Fibroblast of skin of left quadriceps (primary cell): ENCODE measurements around the gene SREBF2.
"Not testable (repeated sequence)": the region's sequence is repeated elsewhere in the genome, so short reads cannot be mapped to it uniquely, and the experiment has no call there.

ENCODE experiments used
- DNase-seq, 2 experiments: peaks; one replicate each; pipeline ENCODE4 v3.0.0-alpha.2; 2013; ENCODE audit warnings: low read depth in 2 of 2

SREBF2 gene

GRCh38 chr22:41842996-41843970 is 10.4 kb downstream of the SREBF2 start:
- no peak for DNase-seq

GRCh38 chr22:41844036-41844435 is 11.1 kb downstream of the SREBF2 start:
- DNase-seq = no peak

DNA sequence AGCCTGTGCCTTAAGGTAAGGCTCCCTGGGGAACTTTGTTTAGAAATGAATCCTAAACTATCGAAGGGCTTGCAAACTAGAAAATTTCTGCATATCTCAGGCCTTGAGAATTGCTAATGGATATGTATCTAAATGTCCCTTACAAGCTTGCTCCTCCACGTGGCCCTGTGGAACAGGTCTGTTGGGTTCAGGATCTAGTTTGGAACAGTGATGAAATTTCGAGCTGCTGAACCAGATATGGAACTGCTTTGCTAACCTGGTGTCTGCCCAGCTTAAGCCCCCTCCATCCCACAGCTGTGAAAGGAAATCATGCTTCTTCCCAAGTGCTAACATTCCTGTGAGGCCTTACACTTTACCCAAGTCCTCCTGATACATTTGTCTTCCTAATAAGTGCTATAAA is 11.6 kb downstream of the SREBF2 start:
- DNase-seq = no peak

DNA sequence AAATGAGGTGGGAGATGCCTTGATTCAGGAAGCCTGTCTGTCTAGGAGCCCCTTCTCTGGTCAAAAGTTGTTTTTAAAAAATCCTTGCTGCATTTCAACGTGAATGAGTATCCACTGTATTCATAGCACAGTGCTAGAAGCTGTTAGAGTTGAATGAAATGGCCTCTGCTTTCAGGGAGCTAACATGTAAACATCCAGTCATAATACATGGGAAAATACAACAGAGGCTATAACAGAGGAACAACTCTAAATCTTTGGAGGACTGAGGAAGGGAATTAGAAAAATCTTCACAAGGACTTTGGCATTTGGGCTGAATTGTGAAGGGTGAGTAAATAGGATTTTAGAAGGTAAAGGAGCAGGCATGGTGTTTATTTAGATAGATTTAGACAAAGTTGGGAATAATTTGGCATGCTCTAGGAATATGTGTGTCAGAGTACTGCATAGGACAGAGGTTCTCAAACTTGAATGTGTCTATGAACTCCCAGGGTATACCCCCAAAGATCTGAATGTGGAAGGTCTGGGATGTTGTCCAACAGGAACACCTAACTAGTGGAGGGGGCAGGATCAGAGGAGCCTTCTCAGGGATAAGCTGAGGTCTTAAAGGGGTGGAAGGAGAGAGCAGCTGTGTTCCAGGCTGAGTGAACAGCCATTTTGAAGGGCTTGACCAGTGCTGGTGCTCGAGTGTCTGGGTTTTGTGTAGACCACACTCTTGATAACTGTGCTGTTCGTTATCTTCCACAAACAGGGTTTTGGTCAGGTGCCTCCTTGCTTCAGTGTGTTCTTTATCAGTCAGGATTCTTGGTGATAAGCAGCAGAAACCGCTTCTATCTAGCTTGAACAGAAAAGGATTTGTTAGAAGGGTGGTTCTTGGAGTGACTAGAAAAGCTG is 12.7 kb downstream of the SREBF2 start:
- DNase-seq = no peak

DNA sequence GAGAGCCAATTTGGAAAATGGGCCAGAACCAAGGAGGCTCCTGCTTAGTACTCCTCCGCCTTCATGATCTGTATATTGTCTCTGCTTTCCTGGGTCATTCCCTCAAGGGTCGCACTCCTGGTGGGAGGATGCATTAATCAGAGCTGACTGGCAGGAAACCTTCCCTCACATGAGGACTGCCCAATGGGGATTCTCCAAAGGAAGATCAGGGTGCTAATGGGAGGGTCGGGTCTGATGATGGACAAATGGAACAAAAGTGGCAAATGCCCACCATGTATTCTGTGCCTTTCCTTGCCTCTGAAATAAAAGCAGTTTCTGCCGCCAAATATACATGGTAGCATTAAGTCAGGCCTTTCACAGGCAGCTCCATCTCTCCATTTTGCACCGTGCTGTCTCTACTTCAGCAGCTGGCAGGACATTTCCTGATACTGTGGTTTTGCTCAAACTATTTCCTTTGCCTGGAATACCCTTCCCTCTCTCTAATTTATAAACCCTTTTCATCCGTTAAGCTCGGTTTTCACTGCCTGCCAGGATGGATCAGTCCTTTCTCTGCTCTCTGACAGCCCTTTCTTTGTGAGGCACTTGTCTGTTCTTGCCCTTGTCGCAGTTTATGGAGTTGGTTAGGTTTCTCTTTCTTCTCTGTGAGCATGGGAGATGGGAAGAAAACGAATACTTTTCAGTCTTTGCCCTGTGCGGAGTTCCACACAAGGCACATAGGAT is 13.5 kb downstream of the SREBF2 start:
- DNase-seq = no peak

GRCh38 chr22:41847300-41847699 is 14.4 kb downstream of the SREBF2 start:
- no peak for DNase-seq

DNA sequence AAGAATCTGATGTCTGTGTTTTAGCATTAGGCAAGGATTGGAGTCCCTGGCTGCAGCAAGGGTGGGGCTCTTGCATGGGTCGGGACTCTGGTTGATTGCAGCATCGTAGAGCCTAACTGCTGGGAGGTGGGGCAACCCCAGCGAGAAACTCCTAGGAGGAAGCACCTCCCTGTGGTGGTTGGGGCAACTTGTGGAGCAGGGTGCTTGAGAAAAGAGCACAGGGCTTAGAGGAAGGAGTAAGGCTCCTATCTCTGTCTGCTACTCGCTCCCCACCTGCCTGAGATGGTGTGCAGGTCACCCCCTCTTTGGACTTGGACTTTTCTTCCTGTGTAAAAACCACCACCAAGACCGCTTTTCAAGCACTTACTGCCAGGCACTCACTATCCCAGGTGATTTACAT is 15.6 kb downstream of the SREBF2 start:
- DNase-seq = no peak

DNA sequence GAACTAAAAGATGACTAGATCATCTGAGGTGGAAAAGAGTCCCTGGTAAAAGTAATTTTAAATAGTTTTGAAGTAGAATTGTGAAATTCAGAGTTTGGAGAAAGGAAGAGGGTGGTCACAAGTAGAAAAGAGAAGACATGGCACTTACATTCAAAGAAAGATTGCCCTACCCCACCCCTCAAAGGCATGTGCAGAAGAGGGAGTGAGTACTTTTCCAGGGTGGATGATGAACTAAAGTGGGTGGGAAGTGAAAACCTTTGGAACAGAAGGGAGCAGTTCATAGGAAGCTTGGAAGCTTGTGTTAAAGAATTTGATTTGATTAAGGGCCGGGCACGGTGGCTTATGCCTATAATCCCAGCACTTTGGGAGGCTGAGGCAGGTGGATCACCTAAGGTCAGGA is 23.6 kb downstream of the SREBF2 start:
- no peak for DNase-seq

DNA sequence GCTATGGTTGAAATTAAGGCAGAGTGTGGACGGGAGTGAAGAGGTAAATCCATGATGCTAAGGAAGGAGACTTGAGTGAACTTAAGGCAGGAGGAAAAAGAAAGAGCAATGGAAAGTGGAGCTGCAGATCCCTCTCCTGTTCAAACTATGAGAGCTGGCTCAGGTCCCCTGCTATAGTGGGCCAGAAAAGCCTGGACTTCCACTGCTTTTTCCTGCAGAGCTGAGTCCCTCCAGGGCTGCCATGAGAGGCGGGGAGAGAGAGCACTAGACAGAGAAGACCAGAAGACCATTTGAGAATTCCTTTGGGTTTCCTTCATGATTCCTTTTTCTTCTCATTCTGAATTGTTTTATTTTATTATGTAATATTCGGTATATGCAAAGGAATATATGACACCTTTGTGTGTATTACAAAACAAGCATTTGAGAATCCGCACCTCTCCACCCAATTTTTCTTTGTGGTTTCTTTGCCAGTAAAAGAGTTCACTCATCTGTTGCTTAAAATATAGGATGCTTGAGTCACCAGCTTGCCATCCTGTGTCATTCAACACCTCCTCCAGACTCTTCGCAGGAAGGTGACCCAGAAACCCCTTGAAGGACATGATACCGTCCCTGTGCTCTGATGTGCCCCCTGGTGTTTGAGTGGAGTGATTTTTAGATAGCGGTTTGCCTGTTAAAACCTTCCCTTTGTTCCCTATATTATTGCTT is 24.4 kb downstream of the SREBF2 start:
- DNase-seq = peak in 1 of 2 experiments; percentile 25

DNA sequence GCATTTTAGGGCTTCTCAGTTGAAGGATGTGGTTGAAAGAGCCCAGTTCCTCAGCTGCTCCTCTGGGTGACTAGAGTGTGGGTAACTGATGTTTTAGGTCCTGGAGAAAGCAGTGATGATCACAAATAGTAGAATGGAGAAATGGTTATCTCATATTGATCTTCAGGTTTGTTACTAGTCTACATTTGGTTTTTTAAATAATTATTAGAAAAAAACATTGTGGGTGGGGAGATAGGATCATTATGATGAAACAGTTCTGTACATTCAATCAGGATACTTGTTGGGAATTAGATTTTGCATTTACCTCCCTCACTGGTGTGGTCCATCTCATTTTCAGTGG is 24.9 kb downstream of the SREBF2 start:
- DNase-seq = no peak

DNA sequence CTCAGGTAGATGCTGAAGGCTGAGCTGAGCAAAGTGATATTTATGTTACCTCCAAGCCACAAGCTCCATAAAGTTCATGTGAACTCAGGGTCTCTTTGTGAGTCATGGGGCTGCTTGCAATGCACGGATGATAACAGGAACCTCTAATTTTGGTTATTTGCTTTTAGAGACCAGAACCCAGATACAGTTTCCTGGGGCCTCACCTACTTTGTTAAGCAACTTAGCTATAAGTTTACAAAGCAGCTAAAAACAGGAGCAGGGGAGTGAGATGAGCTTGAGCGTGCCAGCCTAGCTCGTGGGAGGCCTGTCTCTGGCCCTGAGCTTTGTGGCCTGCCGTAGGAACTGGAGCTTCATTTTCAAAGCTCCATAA is 29.2 kb downstream of the SREBF2 start:
- DNase-seq = no peak

DNA sequence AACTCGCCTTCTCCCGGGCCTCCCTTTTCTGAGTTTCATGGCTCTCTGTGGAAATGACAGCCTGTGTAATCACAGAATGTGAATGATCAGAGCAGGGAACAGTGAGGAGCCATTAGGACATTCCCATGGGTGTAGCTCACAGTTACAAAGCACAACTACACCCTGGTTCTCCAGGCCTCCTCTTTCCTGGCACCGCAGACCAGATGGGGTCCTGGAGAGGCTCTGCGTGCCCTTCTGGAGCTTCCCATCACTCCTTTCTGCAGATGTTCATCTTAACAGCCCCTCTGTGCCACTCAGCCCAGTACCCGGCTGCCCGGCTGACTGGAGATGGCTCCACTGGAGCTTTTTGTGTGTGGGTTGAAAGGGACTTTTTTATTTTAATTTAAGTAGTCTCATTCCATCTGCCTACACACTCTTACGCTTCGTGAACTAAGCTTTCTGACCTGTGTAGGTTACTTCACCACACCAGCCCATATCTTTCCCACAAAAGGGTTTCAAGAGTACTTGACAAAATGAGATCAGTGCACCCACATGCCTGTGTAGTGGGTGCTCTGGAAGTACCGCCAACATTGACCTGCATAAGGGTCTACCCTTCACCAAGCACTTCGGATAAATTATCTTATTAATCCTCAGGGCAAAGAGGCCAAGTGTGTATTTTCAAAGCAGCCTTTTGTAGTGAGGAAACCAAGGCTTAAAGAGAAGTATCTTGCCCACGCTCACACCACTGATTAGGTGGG is 29.8 kb downstream of the SREBF2 start:
- DNase-seq = no peak

DNA sequence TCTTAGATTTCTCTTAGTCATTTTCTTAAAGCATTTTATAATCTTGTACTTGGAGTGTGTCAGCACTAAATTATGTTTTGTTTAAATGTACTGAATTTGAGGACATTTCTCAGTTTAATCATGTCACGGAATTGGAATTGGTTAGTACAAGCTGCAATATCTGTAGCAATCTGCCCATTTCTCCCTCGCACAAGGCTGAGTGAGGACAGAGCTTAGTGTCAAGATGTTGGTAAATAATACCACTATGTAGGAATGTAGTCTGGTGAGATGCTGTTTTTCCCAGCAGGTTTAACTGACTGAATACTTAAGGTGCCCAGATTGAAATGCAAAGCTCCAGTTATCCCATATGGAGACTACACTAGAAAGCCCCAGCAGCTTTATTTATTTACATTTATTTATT is 30.6 kb downstream of the SREBF2 start:
- DNase-seq = no peak

GRCh38 chr22:41868556-41868955 is 35.7 kb downstream of the SREBF2 start:
- DNase-seq = no peak

GRCh38 chr22:41870081-41870480 is 37.2 kb downstream of the SREBF2 start:
- DNase-seq = not testable (repeated sequence)

- DNase-seq = no peak
Measured at GRCh38 chr22:41870786-41871185, 37.9 kb downstream of the SREBF2 start.

DNA sequence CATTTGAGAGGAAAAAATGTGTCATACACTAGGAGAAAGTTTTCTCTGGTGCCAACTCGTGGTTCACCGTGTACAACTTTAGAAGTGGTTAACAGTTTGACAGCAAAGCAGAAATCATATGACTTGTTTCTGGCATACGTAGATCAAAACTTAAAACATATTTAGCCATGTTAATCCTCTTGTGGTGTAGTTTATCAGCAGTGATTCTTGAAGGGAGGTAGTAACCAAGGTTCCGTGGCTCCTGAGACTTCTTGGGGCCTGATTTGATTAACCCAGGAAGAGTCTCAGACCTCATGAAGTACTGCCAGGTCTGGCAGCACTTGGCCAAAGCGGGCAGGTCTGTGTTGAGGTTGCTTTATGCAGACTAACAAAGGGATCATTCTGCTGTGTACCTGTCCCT is 40.5 kb downstream of the SREBF2 start:
- DNase-seq = no peak

GRCh38 chr22:41874090-41874489 is 41.2 kb downstream of the SREBF2 start:
- no peak for DNase-seq

DNA sequence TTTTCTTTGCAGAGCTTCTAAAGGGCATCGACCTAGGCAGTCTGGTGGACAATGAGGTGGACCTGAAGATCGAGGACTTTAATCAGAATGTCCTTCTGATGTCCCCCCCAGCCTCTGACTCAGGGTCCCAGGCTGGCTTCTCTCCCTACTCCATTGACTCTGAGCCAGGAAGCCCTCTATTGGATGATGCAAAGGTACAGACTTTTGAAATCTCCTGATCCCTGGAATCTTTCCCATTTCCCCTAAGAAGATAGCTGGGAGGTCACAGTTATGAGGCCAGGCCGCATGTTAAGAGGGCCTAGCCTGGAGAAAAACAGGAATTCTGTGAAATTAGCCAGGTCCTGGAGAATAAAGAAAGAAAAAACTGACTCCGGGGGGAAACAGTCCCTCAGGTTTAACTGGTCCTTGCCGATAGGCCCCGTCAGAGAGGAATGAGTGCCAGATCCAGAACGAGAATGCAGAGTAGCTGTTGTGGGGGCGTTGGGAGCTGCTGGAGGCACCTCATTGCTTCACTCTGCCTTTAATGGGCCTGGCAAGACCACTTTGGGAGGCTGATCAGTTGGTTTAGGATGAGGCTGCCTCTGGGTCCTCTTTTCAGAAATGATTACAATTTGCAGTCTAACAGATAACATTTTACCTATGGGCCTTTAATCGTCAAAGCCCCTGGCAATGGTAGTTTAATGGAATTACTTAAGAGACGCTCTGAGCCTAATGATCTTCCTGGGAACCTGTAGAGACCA is 42.8 kb downstream of the SREBF2 start:
- no peak for DNase-seq

GRCh38 chr22:41876275-41876674 is 43.4 kb downstream of the SREBF2 start:
- DNase-seq = peak in 1 of 2 experiments; percentile 7
